Subcutaneous abdominal adipose tissue (tissue), 5 donors: Measurements from ENCODE around the gene SERPINA10.

Source experiments
- H3K27ac ChIP-seq: one replicate; pipeline ENCODE4 v1.7.0; 2013; ENCODE audit warnings: low read depth, mild to moderate bottlenecking, inconsistent platforms, low read length, moderate library complexity
- H3K27me3 ChIP-seq, 5 donors: one replicate each; pipeline ENCODE4 v1.7.0; 2013; ENCODE audit warnings: low read length in 5 of 5, inconsistent platforms in 1 of 5; ENCODE audit not compliant: control insufficient read depth in 5 of 5, insufficient read depth in 4 of 5
- H3K36me3 ChIP-seq, 5 donors: one replicate each; pipeline ENCODE4 v1.7.0; 2013; ENCODE audit warnings: low read length in 5 of 5; ENCODE audit not compliant: control insufficient read depth in 5 of 5, insufficient read depth in 5 of 5
- H3K4me1 ChIP-seq, 5 donors: one replicate each; pipeline ENCODE4 v1.7.0; 2013; ENCODE audit warnings: low read length in 5 of 5, mild to moderate bottlenecking in 3 of 5, moderate library complexity in 1 of 5; ENCODE audit not compliant: control insufficient read depth in 5 of 5, insufficient read depth in 5 of 5
- H3K4me3 ChIP-seq, 5 donors: one replicate each; pipeline ENCODE4 v1.7.0; 2013; ENCODE audit warnings: low read length in 5 of 5, low read depth in 1 of 5
- H3K9ac ChIP-seq, 5 donors: one replicate each; pipeline ENCODE4 v1.7.0; 2013; ENCODE audit warnings: low read length in 5 of 5, mild to moderate bottlenecking in 4 of 5, moderate library complexity in 3 of 5
- H3K9me3 ChIP-seq, 5 donors: one replicate each; pipeline ENCODE4 v1.7.0; 2013; ENCODE audit warnings: low read length in 5 of 5; ENCODE audit not compliant: control insufficient read depth in 5 of 5
- donor health status: healthy.
- donor health status: healthy.
- donor health status: healthy.
- donor health status: healthy.
- donor health status: healthy.

SERPINA10 gene

GRCh38 chr14:94244182-94244581, 48.9 kb downstream of the SERPINA10 start:
- H3K36me3 ChIP-seq: no peaks in the 10 kb centered on the region
- no peak overlapping the region for H3K9ac ChIP-seq

DNA sequence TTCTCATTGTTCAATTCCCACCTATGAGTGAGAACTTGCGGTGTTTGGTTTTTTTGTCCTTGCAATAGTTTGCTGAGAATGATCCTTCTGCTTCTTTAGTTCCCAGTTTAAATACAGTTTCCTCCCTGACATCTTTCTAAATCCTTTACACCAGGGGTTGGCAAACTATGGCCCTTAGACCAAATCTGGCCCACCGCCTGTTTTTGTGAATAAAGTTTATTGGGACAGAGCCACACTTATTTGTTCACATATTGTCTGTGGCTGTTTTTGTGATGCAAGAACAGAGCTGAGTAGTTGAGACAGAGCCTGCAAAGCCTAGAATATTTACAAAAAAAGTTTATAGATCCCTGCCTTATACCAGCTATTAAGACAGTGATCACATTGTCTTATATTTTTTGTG, 53.7 kb downstream of the SERPINA10 start:
- Histone ChIP-seq H3K4me1 (no peaks in the 10 kb centered on the region), H3K27ac (no peak overlapping the region), H3K9ac (no peak overlapping the region), H3K36me3 (no peaks in the 10 kb centered on the region), H3K27me3 (no peaks in the 10 kb centered on the region), H3K4me3 (no peak overlapping the region), H3K9me3 (no peaks in the 10 kb centered on the region)

More at GRCh38 chr14:94244182-94244581, 48.9 kb downstream of the SERPINA10 start:
- H3K27me3 ChIP-seq: no peaks in the 10 kb centered on the region
- no peaks in the 10 kb centered on the region for H3K9me3 ChIP-seq
- H3K27ac ChIP-seq: no peak overlapping the region
- no peak overlapping the region for H3K4me3 ChIP-seq
- no peaks in the 10 kb centered on the region for H3K4me1 ChIP-seq

DNA sequence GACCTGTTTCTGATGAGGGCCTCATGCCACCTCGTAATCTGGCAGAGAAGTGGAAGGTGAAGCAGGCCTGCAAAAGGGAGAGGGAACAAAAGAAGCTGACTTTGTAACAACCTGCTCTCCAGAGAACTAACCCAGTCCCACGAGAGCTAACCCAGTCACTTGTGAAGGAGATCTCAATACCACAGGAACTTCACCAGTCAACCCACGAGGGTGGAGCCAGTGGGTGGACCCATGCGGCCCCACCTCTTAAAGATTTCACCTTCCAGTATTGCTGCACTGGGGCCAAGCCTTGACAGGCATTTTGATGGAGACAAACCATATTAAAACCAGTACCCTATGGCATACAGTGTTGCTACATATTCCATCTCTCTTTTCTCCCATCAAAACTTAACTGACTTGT, 55.1 kb downstream of the SERPINA10 start:
- H3K4me1 ChIP-seq: no peaks in the 10 kb centered on the region
- H3K27ac ChIP-seq: no peak overlapping the region
- H3K36me3 ChIP-seq: no peaks in the 10 kb centered on the region
- no peak overlapping the region for H3K9ac ChIP-seq
- H3K4me3 ChIP-seq: no peak overlapping the region
- H3K27me3 ChIP-seq: no peaks in the 10 kb centered on the region
- no peaks in the 10 kb centered on the region for H3K9me3 ChIP-seq

GRCh38 chr14:94237046-94237445, 56.0 kb downstream of the SERPINA10 start:
- no peak overlapping the region for H3K9ac ChIP-seq
- H3K36me3 ChIP-seq: no peaks in the 10 kb centered on the region
- no peaks in the 10 kb centered on the region for H3K27me3 ChIP-seq
- H3K4me1 ChIP-seq: no peaks in the 10 kb centered on the region
- H3K27ac ChIP-seq: no peak overlapping the region
- no peak overlapping the region for H3K4me3 ChIP-seq
- no peaks in the 10 kb centered on the region for H3K9me3 ChIP-seq
